NCI-H524 (cell line): ENCODE measurements around the gene UCN3.

ENCODE experiments used
- DNase-seq, 2 experiments: peaks; one replicate each; lab custom pipeline; 2025; lab: John Stamatoyannopoulos, UW

UCN3 gene, protein sequence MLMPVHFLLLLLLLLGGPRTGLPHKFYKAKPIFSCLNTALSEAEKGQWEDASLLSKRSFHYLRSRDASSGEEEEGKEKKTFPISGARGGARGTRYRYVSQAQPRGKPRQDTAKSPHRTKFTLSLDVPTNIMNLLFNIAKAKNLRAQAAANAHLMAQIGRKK

DNA sequence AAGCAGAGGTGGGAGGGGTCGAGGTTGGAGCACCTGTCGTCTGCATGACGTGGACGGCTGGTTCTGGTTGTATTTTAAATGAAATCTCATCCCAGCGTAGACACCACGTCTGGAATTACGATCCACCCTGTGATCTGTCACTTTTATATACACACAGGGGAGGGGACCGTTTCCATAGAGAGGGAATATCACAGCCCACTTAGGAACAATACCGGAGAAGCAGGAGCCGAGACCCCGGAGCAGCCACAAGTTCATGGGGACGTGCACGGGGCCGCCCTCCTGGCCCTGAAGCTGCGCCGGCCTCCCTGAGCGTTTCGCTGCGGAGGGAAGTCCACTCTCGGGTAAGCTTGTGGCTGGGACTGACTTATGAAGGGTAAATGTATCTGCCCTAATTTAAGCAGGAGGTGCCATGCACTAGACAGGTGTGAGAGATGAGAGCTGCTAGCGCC is at the start of gene UCN3:
TSS of gene UCN3 (plus strand) at position 77 of the 449 bp plus-strand sequence. CDS start 8,755 bp downstream, outside the sequence.
- no peak for DNase-seq

DNA sequence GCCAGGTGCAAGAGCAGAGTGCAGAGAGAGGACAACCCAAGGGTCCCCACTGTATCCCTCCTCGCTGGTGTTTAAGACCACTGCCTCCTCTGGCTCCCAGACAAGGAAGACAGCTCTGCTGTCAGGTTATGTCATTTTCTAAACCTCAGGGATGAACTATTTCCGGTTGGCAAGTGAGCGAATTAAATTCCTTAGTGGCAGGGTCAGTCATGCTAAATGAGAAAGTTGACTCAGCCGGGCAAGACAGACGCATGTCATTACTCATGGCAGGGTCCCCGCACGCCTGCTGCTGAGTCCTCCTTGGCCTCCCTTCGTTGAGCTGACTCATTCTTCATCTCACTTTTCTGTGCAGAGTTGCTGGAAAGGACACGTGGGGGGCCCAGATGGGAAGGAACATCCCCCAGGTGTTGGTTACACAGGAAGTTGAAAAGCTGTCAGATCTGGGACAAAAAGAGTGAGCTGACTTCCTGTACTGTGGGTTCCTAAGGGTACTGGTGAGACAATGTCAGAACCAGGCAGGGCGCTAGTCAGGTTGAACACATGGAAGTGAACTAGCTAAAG is 47.1 kb upstream of the UCN3 start:
- no peak for DNase-seq

GRCh38 chr10:5318148-5318547 is 46.6 kb upstream of the UCN3 start:
- no peak for DNase-seq

DNA sequence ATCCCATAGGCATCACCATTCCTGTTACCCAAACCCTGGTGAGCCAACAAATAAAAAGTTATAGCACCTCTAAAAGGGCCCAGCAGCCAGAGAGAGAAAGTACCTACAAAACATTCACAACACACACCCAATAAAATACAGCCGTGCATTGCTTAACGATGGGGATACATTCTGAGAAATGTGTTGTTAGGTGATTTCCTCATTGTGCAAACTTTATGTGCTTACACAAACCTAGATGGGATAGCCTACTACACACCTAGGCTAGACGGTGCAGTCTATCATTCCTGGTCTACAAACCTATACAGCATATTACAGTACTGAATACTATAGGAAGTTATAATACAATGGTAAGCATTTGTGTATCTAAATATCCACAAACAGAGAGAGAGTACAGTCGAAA is 44.9 kb upstream of the UCN3 start:
- no peak for DNase-seq

DNA sequence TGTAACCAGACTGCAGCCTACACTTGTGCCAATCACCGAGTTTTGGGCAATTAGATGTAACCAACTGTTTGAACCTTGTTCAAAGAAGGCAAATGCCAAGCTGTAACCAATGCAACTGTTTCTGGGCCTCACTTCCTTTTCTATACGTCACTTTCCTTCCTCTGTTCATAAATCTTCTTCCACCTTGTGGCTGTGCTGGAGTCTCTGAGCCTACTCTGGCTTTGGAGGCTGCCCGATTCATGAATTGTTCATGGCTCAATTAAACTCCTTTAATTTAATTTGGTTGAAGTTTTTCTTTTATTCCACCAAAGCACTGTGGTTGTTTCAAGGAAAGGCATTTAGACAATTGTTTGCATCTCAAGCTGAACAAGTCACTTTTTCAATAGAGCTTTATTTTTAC is 43.5 kb upstream of the UCN3 start:
- no peak for DNase-seq

- DNase-seq: no peak
These were observed 41.3 kb upstream of the UCN3 start for GRCh38 chr10:5323446-5323845.

GRCh38 chr10:5325076-5325475 is 39.7 kb upstream of the UCN3 start:
- no peak for DNase-seq

DNA sequence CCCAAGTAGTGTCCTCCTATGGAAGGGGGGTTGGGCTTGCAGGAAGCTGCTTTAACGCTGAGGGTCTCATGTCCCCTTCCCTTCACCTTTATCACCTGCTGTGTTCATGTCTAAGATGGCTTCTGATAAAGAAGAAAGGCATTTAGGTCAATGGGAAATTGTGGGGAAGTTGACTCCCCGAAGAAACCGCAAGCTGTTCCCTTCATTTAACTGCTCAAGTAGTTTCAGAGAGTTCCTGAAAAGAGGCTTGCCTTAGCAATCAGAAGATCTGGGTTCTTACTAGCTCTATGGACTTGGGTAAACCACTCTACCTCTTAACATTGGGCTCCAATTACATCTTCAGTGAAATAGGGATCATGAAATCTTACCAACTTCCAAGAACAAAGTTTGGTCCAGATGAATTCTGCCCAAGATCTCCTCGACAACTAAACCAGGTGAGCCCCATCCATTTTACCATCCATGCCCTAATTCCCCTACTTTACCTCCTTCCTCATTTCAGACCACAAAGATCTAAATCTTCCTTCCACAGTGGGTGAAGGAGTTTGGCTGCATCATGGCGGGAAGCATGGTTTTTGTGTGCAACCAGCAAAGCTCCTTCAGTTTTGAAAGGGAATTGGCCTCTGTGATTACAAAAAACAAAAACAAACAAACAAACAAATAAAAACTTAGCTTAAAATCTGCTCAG is 30.4 kb upstream of the UCN3 start:
- DNase-seq: no peak

DNA sequence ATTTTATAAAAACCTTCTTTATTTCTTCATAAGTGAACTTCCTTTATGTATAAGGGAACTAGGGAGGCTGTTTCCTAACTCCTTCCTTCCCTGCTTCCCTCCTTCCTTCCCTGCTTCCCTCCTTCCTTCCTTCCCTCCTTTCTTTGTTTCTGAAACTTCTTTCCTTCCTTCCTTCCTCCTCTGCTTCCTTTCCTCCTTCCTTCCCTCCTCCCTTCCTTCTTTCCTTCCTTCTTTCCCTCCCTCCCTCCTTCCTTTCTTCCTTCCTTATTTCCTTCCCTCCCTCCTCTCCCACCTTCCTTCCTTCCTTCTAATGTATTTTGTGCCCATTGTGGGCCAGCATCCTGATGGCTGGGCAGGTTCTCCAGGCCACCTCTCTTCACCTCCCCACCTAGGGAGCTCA is 26.8 kb upstream of the UCN3 start:
- no peak for DNase-seq

GRCh38 chr10:5343092-5343491 is 21.7 kb upstream of the UCN3 start:
- DNase-seq: no peak

GRCh38 chr10:5343561-5343960 is 21.2 kb upstream of the UCN3 start:
- DNase-seq: no peak

DNA sequence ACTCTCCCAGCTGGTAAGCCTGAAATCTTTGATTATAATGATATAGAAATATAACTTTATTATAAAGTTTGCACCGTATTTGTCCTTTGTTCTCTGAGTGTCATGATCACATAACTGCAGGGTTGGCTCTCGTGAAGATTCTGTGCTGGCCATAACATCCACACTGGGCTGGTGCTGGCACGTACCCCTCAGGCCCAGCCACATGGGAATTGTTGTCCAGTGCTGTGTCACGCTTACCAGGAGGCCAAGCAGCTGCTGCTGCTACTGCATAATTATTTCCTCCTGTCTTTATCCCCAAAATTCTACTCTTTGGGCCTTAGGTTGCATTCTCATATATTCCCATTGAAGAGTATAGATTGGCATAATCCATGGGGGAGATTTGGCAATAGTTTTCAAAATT is 20.8 kb upstream of the UCN3 start:
- DNase-seq: no peak

DNA sequence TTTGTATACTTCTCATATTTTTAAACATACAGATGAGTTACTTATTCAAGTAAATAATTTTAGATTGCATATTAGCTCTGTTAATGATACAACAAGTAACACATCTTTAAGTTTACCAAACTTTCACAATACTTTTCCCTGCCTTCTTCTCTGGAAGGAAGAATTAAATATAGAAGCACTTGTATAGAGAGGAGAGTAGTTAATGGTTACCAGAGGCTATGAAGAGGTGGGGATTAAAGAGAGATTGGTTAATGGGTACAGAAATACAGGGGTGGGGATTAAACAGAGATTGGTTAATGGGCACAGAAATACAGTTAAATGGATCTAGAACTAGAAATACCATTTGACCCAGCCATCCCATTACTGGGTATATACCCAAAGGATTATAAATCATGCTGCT is 20.0 kb upstream of the UCN3 start:
- DNase-seq: no peak

GRCh38 chr10:5346881-5347280 is 17.9 kb upstream of the UCN3 start:
- DNase-seq: no peak

DNA sequence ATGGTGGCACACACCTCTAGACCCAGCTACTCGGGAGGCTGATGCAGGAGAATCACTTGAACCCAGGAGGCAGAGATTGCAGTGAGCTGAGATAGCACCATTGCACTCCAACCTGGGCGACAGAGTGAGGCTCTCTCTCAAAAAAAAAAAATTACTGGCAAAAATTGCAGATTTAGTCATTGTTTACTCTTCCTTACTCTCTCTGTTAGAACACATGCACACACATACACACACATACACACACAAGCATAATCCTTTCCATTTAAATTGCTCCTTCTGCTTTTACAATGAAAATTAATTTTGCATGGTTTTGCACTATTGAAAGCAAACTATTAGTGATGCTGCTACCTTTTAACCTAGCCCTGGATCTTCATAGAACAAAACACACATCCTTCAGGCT is 15.4 kb upstream of the UCN3 start:
- DNase-seq: no peak

DNA sequence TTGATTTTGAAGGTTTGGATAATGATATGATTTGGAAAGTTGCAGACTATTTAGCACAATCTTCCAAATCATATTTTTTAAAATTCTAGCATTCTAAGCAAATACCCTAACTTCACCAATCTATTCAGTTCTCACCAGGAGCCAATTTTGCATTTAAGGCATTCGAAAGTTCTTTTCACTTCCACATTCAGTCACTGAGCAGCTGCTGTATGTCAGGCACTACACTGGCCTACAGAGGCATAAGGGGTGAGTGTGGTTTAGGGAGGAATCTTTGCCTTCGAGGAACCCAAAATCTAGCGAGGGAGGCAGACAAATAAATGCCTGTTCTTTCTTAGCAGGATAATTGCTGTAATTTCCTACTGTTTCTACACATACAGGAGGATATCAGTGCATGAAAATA is 10.7 kb upstream of the UCN3 start:
- DNase-seq: no peak

- DNase-seq: no peak
These were observed 9.0 kb upstream of the UCN3 start for GRCh38 chr10:5355594-5356301.

GRCh38 chr10:5356302-5356763 is 8.4 kb upstream of the UCN3 start:
- no peak for DNase-seq

DNA sequence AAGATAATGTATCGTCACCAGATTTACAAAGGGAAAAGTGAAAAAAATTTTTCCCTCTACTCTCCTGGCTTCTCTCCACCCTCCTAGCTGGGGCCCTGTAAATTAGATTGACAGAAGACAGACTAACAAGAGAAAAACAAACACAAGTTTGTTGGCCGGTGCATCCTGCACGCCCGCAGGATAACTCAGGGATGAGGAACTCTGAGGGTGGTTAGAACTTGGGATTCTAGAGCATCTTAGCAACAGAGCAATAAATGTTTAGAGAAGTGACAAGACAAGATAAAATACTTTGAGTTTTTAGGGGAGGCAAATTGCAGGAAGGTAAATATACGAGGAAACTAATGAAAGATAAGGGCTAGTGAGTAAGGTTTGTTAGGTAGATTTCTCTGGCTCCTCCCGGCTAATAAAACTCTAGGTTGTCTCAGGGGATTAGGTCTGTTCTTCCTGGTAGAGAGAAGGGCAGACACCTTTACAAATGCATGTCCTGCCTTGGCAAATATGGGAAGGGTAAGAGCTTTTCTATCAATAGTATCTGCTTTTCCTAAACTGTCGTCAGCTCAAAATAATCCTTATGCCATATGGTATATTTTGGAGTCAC is 4.3 kb upstream of the UCN3 start:
- peak in 1 of 2 experiments; percentile 20 for DNase-seq

GRCh38 chr10:5361966-5362365 is 2.8 kb upstream of the UCN3 start:
- no peak for DNase-seq

- no peak for DNase-seq
These were observed 1.9 kb upstream of the UCN3 start for GRCh38 chr10:5362873-5363272.

DNA sequence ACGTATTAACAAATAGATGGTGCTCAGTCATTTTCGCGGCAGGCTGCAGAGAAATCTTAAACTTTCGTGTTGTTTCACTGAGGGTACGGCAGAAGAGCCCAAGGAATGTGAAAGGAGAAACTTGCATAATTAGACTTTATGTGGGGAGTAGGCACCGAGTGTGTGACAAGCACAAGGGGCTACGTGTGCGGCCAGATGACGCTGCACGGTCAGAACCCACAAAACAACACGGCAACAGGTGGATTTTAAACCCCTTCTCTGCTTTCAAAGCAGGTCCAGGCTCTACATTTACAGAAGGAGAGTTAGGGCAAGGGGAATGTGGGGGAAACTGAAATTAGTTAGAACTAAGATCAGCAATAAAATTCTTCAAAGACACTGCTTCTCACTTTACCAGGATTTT is 392 bp upstream of the UCN3 start:
- DNase-seq: no peak

DNA sequence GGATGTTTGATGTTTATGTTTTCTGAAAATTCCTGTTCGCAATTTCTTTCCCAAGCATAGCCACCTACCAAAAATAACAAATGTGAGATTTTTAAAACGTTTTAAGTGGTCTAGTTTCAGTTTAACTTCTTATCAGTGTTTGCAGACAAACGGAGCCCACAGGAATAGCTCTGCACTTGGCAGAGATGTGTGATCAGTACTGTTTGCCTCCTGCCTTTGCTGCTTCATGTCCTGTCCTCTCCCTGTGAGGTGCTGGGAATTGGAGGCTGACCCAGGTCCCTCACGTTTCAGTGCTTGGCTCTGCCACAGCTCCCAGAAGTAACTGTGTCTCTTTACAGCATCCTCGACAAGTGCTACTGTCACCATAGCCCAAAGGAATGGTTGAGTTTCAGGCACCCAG is 1.2 kb downstream of the UCN3 start:
- DNase-seq: no peak
